Inflammatory macrophage treated with lipopolysaccharide for 4 hours (primary cell): ENCODE measurements around the gene TALDO1.
A peak's percentile ranks its signal among the peaks of the same experiment; 100 is the strongest.
"Not testable (repeated sequence)": the region's sequence is repeated elsewhere in the genome, so short reads cannot be mapped to it uniquely, and the experiment has no call there.

Experiments used
- DNase-seq: peaks from one replicate; pipeline ENCODE4 v3.0.0-alpha.2; 2020

The TALDO1 gene

GRCh38 chr11:737899-738298 is 9.4 kb upstream of the TALDO1 start:
- not testable (repeated sequence) for DNase-seq

GRCh38 chr11:742156-742546 is 5.1 kb upstream of the TALDO1 start:
- DNase-seq, result no peak

GRCh38 chr11:742571-743201 is 4.6 kb upstream of the TALDO1 start:
- DNase-seq, result no peak

GRCh38 chr11:745428-745827 is 1.8 kb upstream of the TALDO1 start:
- DNase-seq, result no peak

- DNase-seq, result peak; percentile 30
Measured at GRCh38 chr11:746289-747157, 741 bp upstream of the TALDO1 start.

- DNase-seq, result peak; percentile 48
Measured at GRCh38 chr11:748007-748359, 719 bp downstream of the TALDO1 start.

- DNase-seq, result peak; percentile 86
Measured at GRCh38 chr11:749731-750130, 2.5 kb downstream of the TALDO1 start.

- no peak for DNase-seq
Measured at GRCh38 chr11:760236-760635, 13.0 kb downstream of the TALDO1 start.

- DNase-seq, result no peak
Measured at GRCh38 chr11:761526-762108, 14.4 kb downstream of the TALDO1 start.

- DNase-seq, result peak; percentile 65
Measured at GRCh38 chr11:762421-763072, 15.3 kb downstream of the TALDO1 start.

GRCh38 chr11:763073-763463 is 15.8 kb downstream of the TALDO1 start:
- DNase-seq, result no peak

GRCh38 chr11:763549-764321 is 16.5 kb downstream of the TALDO1 start:
- no peak for DNase-seq

- DNase-seq, result no peak
Measured at GRCh38 chr11:764322-765024, 17.2 kb downstream of the TALDO1 start.

- DNase-seq, result peak; percentile 51
Measured at GRCh38 chr11:765025-765801, 17.9 kb downstream of the TALDO1 start.

- no peak for DNase-seq
Measured at GRCh38 chr11:765802-766091, 18.5 kb downstream of the TALDO1 start.

- DNase-seq, result peak; percentile 46
Measured at GRCh38 chr11:766106-766935, 19.1 kb downstream of the TALDO1 start.

GRCh38 chr11:766936-767210 is 19.6 kb downstream of the TALDO1 start:
- no peak for DNase-seq

GRCh38 chr11:767238-767637 is 20.0 kb downstream of the TALDO1 start:
- DNase-seq, result no peak

GRCh38 chr11:769887-770641 is 22.8 kb downstream of the TALDO1 start:
- DNase-seq, result no peak
